A549 (cell line): ENCODE results near the gene TAF3.

Experiments used
- EP300 ChIP-seq, 2 experiments: fragments of >200 bp; sonication (Bioruptor Twin); formaldehyde crosslinking; IDR thresholded peaks; 2 replicates in 1 of 2; 3 replicates in 1 of 2; pipeline ENCODE4 v1.6.1; 2016 to 2017
- JUN ChIP-seq, 2 experiments: fragments of >200 bp; sonication (Bioruptor Twin); formaldehyde crosslinking; IDR thresholded peaks; 2 replicates in 1 of 2; 3 replicates in 1 of 2; pipeline ENCODE4 v1.6.1; 2016 to 2017
- JUNB ChIP-seq: fragments of >200 bp; sonication (Bioruptor Twin); formaldehyde crosslinking; IDR thresholded peaks from 2 replicates; pipeline ENCODE4 v1.6.1; 2016
- SMC3 ChIP-seq: fragments of >200 bp; sonication (Bioruptor Twin); formaldehyde crosslinking; IDR thresholded peaks from 3 replicates; pipeline ENCODE4 v1.6.1; 2018; ENCODE audit warnings: inconsistent platforms
- TF ChIP-seq, protein P1 (sequence below): fragments of >200 bp; sonication (Bioruptor Twin); formaldehyde crosslinking; IDR thresholded peaks from 3 replicates; pipeline ENCODE4 v1.5.1; 2016

DNA sequence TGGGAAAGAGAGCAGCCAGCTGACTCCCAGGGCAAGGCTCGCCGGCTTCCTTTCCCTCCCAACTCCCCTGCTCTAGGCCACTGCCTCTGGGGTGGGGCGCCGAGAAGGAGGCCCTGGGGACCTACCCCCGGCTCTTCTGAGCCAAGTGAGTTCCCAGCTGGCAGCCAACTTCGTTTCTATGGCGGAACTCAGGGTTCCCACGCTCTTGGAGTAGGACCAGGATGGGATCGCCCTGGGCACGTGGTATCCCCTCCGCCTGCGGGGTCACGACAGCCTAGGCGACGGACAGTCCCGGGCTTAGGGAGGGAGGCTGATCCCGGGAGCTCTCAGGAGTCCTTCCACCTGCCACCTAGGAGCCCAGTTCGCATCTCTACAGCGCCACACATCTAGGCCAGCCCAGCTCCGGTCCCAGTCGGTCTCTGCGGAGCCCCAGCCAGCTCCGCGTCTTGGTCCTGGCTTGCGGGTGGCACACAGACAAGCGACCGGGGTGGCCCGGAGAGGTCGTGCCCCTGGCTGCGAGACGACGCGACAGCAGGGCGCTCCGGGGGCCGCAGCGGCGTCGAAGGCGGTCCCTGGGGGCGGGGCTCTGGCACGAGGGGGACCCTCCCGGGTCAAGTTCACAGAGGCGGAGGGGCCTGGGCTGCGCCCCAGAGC, 215.6 kb downstream of the TAF3 start:
- TF ChIP-seq, protein P1, sequence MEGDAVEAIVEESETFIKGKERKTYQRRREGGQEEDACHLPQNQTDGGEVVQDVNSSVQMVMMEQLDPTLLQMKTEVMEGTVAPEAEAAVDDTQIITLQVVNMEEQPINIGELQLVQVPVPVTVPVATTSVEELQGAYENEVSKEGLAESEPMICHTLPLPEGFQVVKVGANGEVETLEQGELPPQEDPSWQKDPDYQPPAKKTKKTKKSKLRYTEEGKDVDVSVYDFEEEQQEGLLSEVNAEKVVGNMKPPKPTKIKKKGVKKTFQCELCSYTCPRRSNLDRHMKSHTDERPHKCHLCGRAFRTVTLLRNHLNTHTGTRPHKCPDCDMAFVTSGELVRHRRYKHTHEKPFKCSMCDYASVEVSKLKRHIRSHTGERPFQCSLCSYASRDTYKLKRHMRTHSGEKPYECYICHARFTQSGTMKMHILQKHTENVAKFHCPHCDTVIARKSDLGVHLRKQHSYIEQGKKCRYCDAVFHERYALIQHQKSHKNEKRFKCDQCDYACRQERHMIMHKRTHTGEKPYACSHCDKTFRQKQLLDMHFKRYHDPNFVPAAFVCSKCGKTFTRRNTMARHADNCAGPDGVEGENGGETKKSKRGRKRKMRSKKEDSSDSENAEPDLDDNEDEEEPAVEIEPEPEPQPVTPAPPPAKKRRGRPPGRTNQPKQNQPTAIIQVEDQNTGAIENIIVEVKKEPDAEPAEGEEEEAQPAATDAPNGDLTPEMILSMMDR = no peak
- TF ChIP-seq EP300 (IDR thresholded peaks at IDR 0.05) (no peak), JUN (IDR thresholded peaks at IDR 0.05) (no peak), SMC3 (no peak), JUNB (no peak)
